GM18507 (cell line): ENCODE data around the gene ANK2.
"Not testable (repeated sequence)": the region's sequence is repeated elsewhere in the genome, so short reads cannot be mapped to it uniquely, and the experiment has no call there.

ENCODE experiments used
- DNase-seq: peaks from one replicate; pipeline ENCODE4 v3.0.0; 2011; ENCODE audit warnings: low read depth; ENCODE audit not compliant: insufficient read length; ENCODE audit errors: extremely low spot score
- FAIRE-seq: peaks from 2 replicates; lab custom pipeline; 2011; peaks lifted over from hg19 to GRCh38; lab: Jason Lieb, UNC

The ANK2 gene

DNA sequence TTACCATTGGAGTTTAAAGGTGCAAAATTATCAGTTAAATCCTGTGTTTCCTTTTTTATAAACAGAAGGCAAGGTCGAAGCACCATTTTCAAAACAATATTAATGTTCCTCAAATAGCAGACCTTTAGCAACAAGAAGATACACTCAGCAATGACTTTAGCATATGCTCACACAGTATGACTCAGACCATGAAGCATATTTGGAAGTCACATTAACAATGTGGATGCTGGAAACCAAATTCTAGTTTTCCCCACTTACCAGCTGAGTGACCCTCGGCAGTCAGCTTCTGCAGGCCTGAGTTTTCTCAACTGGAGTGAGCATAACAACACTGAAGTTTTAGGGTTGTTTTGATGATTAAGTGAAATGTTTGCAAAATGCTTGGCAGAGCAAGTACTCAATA lies 130.5 kb downstream of the ANK2 start:
- DNase-seq (no peak), FAIRE-seq (no peak)

GRCh38 chr4:113181289-113182007 lies 132.0 kb downstream of the ANK2 start:
- FAIRE-seq (no peak), DNase-seq (no peak)

GRCh38 chr4:113183032-113183605 lies 133.7 kb downstream of the ANK2 start:
- no peak for FAIRE-seq
- DNase-seq = no peak

DNA sequence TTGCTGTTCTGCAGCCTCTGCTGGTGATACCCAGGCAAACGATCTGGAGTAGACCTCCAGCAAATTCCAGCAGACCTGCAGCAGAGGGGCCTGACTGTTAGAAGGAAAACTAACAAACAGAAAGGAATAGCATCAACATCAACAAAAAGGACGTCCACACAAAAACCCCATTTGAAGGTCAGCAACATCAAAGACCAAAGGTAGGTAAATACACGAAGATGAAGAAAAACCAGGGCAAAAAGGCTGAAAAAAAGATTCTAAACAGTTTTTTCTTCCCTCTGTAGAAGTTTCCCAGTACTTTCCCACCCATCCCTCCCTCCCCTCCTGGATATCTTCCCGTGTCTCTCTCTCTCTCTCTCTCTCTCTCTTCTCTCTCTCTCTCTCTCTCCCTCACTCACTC lies 136.8 kb downstream of the ANK2 start:
- DNase-seq, FAIRE-seq: not testable (repeated sequence)

- FAIRE-seq = no peak
- no peak for DNase-seq
These were observed 137.5 kb downstream of the ANK2 start for GRCh38 chr4:113186913-113187312.

- DNase-seq (no peak), FAIRE-seq (no peak)
These were observed 137.9 kb downstream of the ANK2 start for GRCh38 chr4:113187358-113187757.

- no peak for FAIRE-seq
- DNase-seq = no peak
These were observed 140.1 kb downstream of the ANK2 start for GRCh38 chr4:113189546-113189945.

DNA sequence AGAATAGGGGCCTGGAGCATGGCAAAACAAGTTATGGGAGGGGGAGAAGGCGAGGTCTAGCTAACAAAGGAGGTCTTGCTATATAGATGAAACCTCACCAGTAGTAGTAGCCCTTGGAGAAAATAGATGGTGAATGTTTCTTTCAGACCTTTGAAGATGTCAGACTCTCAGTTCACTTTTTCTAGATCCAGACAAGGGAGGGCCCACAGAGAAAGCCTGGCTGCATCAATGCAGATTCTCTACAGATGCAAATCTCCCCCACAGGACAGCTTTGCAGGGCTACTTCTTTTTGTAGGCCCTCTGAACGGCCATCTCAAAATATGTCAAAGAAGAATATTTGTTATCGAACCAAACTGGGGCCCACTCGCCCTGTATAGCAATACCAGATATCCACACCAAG lies 159.7 kb downstream of the ANK2 start:
- DNase-seq (no peak), FAIRE-seq (no peak)

- no peak for FAIRE-seq
- DNase-seq = no peak
These were observed 160.3 kb downstream of the ANK2 start for GRCh38 chr4:113209652-113210320.

GRCh38 chr4:113212613-113213012 lies 163.2 kb downstream of the ANK2 start:
- FAIRE-seq = no peak
- no peak for DNase-seq

- no peak for FAIRE-seq
These were observed 172.5 kb downstream of the ANK2 start for GRCh38 chr4:113221990-113222389.

DNA sequence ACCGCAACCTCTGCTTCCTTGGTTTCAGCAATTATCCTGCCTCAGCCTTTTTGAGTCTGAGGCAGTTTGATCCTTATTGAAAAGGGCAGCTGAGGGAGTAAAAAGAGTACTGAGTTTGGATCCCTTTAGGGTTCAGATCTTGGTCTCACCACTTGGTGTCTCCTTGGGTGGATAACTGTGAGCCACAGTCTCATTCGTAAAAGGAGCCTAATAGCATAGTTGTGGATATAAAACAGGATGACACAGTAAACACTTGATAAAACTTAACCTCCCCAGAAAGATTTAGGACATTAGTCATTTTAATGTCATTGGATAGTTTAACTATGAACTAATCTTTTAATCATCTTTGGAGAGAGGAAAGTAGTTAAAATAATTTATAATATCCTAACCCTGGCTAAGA lies 173.0 kb downstream of the ANK2 start:
- FAIRE-seq (no peak), DNase-seq (no peak)

More at GRCh38 chr4:113221990-113222389, 172.5 kb downstream of the ANK2 start:
- DNase-seq = no peak

DNA sequence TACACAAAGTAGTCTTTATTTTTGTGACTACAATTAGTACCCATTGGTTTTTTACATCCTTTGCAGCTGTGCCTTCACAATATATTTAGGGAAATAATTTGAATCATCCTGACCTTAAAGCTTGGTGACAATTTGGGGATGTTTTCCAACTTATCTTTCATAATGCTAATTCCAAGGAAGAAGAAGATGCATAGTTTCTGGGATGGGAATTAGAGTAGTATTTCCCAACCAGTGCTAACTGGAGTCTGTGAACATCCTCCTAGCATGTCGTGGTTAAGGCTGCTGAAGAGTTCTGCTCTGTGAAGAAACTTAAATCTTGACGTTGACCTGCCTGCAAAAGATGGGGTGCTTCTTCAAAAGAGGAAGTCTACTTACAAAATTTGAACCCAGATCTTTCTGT lies 173.5 kb downstream of the ANK2 start:
- FAIRE-seq = no peak
- no peak for DNase-seq

DNA sequence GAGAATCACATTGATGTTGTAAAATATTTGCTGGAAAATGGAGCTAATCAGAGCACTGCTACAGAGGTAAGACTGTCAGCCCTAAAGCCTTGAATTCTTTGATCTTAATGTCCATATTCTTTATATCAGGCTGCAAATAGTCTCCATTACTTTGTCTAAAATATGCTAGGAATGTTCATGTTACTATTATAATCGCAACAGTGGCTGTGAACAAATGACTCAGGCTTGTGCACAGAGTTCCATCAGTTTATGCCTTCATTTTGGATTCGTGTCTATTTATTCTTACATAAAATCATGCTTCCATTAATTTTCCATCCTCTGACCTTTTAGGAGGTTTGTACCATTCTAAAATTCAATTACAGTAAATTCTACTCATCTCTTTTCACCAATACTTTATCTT lies 182.7 kb downstream of the ANK2 start:
- no peak for DNase-seq
- no peak for FAIRE-seq

DNA sequence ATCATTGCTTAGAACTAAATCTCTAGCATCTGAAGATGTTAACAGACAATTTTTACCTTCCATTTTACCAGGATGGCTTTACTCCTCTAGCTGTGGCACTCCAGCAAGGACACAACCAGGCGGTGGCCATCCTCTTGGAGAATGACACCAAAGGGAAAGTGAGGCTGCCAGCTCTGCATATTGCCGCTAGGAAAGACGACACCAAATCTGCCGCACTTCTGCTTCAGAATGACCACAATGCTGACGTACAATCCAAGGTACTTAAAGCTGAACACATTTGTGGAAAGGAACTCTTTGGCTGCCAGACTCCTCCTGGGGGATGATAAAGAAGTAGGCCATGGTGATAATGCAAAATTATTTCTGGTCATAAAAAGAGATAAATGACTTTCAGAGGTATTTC lies 187.5 kb downstream of the ANK2 start:
- FAIRE-seq (no peak), DNase-seq (no peak)

GRCh38 chr4:113243312-113243711 lies 193.9 kb downstream of the ANK2 start:
- no peak for FAIRE-seq
- no peak for DNase-seq

GRCh38 chr4:113244747-113245146 lies 195.3 kb downstream of the ANK2 start:
- not testable (repeated sequence) for DNase-seq, FAIRE-seq

DNA sequence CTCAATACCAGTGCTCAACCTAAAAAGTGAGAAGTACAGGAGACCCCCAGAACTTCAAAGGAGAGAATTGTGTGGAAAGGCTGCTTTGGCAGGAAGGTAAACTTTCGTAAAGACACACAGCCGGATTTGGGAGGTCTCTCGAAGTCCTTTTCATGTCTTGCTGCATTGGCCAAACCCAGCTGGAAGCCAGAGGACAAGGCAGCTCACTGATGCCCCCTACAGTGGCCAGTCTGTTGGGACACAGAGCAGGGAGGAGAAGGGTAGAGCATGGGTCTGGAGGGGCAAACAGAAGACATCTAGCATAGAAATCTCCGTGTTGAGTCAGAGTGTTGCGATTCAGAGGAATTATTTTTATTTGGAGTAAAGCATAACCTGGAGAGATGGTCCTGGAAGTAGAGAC lies 198.9 kb downstream of the ANK2 start:
- FAIRE-seq = no peak
- DNase-seq = no peak

- FAIRE-seq (no peak), DNase-seq (no peak)
These were observed 206.2 kb downstream of the ANK2 start for GRCh38 chr4:113255628-113256027.

DNA sequence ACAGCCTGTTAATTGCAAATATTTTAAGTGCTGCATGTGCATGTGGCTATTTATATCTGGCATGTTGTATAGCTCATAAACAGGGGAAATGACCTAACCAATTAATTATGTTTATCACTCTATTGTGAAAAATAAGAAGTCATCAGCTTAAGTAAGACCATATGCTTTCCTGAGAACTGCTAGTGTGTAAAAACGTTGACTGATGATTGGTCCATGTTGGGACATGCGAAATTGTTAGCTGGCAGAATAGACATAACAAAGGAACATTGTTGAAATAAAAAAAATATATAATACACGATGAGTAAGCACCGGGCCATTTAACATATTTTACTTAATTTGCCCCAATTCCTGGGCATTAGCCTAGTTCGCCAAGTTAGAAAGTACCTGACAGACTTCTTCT lies 207.5 kb downstream of the ANK2 start:
- FAIRE-seq (no peak), DNase-seq (no peak)

- FAIRE-seq = no peak
These were observed 211.2 kb downstream of the ANK2 start for GRCh38 chr4:113260688-113261087.

More at GRCh38 chr4:113260688-113261087, 211.2 kb downstream of the ANK2 start:
- DNase-seq = no peak
